ENCODE data around the gene DLG4.

Gene DLG4

DNA sequence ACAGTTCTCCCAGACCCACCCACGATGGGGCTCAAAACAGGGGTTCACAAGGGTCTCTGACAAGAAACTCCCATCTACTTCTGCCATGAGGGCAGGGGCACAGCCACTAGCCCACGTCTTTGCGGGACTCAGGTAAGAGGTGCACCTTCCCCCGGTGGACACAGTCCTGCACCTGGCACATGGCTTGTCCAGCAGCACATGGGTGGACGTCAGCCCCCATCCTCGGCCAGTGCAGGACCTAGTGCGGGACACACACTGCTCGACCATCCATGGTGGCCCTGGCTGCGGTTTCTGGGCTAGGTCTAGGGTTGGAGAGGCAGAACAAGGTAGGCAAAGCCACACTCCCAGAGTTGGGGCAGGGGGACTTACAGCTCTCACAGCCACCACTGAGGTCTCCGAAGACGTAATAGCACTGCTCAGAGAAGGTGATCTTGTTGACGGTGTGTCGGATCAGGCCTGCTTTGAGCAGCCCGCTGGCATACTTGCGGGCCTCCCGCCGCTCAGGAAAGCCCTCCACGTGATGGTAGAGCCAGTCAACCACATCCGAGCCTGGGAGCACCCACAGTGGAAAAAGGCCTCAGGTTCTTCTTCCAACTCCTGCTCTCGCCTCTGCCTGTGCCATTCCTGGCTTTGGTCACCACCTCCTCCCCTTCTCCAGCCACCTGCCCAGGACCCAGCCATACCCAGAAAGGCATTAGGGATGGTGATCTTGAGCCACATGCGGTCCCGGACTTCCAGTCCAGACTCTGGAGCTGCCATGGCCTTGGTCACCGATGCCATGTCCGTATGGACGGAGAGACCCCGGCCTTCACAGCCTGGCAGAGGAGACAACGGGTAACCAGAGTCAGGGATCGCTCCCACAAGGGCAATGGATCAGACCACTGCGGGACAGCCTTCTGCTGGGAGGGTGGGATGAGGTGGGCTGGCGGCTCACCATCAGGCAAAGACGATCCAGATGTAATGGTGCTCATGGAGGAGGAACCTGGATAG, 7.4 kb upstream of the DLG4 start:
- DNase-seq, result no peak

DNA sequence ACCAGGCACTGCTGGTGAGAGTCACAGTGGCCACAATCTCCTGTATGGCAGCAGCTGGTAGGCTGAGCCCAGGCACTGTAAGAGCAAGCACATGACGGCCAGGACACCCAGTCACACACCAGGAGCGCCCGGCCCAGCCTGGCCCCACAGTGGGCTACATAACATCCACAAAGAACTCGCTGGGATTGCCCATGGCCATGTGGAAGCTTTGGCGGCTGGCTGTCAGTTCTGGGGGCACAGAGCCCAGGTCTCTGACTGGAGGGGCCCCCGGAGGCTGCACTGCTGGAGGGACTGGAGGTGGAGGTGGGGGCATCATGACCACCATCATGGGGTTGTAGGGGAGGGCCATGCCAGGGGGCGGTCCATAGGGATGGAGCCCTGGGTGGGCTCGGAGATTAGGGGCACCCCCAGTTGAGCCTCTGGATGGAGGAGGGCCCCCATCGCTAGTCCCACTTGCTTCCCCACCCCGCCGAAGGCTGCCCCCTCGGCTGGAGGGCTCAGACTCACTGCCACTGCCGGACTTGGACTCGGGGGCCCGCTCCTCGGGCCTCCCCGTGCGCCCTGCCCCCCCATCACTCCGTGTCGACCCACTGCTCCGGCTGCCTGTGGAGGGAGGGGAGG, 6.2 kb upstream of the DLG4 start:
- DNase-seq, result no peak

DNA sequence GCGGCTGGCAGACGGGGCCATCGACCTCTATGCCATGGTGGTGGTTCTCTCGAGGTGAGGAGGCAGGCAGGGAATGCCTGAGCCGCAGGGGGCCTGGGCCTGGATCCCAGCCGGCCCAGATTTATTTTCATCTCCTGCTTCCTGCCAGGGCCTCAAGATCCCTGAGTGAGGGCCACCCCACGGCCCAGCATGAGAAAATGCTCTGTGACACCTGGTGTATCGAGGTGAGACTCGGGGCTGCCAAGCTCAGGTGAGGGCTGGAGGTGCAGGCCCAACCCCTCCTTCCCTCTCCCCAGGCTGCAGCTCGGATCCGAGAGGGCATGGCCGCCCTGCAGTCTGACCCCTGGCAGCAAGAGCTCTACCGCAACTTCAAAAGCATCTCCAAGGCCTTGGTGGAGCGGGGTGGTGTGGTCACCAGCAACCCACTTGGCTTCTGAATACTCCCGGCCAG, 5.0 kb upstream of the DLG4 start:
- no peak for DNase-seq

DNA sequence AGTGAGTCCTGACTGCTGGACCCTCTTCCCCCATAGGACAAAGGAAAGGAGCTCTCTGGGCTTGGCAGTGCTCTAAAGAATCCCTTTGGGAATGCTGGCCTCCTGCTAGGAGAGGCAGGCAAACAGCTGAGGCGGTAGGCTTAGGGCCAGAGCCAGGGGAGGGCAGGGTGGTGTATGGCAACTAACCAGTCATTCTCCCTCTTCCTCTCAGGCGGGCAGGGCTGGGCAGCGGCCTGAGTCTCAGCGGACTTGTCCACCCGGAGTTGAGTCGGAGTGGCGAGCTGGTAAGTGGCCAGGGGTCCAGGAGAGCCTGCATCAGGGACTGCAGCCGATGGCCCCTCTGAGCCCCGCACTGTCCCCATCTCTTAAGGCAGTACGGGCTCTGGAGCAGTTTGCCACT, 4.5 kb upstream of the DLG4 start:
- no peak for DNase-seq

DNA sequence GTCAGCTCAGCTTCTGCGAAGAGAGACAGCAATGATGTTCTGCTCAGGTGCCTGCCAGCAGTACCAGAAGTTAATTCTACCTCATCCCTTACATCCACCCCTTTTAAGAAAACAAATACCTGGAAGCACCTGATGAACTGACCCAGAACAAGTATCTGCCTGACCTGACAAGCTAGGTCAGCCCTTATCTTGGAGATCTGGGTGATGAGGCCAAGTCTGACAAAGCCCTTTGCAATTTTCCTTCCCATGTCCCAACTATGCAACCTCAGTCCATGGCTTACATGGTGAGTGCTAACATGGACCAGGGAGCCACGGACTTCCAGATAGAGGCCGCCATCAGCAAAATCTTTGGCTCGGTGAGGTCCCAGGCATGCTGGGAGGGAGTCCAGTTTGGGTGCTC, 3.7 kb upstream of the DLG4 start:
- no peak for DNase-seq

DNA sequence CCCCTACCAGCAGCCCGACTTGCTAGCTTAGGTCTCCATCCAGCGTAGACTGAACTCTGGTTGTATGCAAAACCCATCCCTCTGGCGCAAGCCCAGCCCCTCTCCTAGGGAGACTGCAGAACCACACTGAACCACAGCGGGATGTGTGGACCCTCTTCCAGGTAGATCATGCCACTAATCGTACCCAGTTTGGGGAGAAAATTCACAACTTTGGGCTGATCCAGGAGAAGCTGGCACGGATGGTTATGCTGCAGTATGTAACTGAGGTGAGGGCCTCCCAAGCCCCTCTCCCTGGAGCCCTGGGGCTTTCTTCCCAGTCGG, 3.3 kb upstream of the DLG4 start:
- no peak for DNase-seq

DNA sequence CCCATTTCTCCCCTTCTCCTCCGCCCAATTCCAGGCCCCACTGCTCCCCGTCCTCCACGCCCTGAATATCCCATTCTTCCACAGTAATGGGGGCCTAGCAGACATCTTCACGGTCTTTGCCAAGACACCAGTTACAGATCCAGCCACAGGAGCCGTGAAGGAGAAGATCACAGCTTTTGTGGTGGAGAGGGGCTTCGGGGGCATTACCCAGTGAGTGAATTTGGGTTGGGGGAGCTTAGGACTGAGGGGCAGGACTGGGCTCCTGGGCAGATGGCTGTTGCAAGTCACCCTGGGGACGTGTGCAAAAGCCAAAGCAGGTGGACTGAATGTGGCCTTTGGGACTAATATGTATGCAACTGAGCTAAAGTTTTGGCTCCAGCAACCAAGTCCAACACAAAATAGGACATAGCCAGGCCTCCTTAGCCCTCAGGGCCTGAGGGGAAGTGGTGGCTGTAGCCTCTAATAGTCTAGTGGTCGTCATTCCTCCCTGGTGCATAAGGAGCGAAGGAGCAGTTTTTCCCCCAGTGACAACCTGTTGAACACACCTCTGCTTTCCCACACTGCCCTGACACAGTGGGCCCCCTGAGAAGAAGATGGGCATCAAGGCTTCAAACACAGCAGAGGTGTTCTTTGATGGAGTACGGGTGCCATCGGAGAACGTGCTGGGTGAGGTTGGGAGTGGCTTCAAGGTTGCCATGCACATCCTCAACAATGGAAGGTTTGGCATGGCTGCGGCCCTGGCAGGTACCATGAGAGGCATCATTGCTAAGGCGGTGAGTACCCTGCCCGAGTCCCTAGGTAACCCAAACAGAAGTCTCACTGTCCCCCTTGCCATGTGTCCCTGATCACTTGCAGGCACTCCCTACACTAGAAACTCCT, 2.7 kb upstream of the DLG4 start:
- DNase-seq, result no peak

DNA sequence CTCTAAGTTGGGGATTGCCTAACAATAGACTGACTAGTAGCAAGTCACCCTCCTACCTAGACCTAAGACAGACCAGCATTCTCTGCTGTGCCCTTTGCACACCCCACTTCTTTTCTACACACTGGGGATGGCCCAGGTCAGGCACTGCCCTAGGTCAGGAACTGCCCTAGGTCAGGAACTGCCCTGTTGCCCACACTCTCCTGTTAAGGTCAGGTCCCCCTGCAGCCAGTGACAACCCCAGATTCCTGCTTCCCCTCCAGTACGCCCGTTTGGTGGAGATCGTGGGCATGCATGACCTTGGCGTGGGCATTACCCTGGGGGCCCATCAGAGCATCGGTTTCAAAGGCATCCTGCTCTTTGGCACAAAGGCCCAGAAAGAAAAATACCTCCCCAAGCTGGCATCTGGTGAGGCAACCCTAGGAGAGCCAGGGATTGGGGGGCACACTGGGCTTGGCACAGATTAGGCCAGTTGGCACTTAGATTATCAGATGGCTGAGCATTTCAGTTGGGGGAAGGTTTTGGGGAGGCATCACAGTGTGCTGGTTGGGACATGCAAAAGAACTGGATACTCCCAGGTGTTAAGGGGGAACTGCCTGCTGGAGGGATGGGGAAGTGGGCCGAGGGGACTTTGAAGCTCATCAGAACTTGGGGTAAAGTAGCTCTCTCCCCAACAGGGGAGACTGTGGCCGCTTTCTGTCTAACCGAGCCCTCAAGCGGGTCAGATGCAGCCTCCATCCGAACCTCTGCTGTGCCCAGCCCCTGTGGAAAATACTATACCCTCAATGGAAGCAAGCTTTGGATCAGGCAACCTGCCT, 1.8 kb upstream of the DLG4 start:
- no peak for DNase-seq

DNA sequence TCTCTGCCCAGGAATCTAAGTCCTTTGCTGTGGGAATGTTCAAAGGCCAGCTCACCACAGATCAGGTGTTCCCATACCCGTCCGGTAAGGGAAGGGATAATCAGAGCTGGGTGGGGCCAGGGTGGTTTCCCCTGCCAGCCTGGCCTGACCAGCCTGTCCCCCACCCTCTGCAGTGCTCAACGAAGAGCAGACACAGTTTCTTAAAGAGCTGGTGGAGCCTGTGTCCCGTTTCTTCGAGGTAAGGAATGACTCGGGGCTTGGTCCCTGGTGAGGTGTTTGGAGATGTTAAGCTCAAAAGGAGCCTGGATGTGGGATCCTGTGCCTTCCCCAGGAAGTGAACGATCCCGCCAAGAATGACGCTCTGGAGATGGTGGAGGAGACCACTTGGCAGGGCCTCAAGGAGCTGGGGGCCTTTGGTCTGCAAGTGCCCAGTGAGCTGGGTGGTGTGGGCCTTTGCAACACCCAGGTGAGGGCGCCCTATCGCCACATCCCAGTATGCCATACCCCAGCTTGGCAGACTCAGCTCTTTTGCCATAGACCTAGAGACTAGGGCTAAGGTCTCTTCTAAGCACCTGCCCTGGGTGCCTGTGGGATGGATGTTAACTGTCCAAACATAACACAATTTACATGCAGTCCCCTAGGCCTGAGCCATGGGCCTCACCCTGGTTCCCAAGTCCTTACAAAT, 1.1 kb upstream of the DLG4 start:
- DNase-seq, result peak; percentile 41 to 61

DNA sequence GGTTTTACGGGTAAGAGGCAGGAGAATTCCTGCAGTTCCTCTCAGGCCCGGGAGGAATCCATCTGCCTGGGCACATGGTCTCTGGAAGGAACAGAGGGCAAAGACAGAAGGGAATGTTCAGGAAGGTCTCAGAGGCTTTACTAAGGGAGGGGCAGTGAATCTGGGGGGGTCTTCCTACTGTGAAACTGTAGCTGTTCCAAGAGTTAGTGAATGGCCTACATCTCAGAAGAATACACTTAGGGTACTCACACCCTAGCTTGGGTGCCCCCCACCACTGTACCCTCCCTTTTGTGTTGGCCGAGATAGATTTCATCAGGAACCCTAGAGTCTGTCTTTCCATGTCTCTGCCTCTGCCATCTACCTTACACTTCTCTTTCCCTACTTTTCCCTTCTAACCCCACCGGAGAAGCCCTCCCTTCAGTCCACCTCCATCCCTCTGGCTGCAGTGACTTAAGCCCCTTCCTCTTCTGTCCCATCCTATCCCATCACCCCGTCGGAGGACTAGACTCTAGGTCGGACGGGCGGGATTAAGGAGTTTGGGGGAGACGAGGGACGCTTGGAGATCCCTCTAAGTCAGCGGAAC, 316 bp downstream of the DLG4 start:
- no peak for DNase-seq

DNA sequence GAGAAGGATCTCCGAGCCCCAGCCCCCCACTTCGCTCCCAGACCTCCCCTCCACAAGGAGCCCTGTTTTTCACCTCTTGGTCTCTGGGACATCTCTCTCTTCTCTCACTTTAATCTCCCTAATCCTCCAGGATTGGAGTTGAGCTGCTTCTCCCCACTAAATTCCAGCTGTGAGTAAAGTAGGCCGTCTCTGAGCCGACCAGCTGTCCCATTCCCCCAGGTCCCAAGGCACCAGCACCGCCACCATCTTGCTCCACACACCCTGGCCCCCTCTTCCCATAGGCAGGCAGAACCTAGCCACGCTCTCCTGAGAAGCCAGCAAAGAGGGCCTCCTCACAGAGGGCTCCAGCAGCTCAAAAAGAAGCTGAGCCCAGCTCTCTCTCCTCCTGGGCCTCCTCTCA, 878 bp downstream of the DLG4 start:
- DNase-seq, result no peak

DNA sequence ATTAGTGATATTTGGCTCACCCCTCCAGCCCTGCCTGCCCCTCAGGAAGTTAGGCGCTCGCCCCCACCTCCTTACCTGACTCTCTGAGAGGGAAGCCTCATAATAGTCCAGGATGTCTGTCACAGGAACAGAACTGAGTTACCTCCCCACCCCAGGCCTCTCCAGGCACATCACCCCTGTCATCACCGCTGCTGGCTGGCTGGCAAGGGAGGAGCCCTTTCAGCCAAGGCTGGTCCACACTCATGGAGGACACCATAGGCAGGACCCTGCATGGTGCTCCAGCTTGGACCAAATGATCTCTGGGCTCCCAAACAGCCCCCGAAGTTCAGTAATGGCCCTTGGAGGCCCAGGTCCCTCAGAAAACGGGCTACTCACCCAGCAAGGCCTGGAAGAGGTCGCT, 1.5 kb downstream of the DLG4 start:
- DNase-seq, result no peak

DNA sequence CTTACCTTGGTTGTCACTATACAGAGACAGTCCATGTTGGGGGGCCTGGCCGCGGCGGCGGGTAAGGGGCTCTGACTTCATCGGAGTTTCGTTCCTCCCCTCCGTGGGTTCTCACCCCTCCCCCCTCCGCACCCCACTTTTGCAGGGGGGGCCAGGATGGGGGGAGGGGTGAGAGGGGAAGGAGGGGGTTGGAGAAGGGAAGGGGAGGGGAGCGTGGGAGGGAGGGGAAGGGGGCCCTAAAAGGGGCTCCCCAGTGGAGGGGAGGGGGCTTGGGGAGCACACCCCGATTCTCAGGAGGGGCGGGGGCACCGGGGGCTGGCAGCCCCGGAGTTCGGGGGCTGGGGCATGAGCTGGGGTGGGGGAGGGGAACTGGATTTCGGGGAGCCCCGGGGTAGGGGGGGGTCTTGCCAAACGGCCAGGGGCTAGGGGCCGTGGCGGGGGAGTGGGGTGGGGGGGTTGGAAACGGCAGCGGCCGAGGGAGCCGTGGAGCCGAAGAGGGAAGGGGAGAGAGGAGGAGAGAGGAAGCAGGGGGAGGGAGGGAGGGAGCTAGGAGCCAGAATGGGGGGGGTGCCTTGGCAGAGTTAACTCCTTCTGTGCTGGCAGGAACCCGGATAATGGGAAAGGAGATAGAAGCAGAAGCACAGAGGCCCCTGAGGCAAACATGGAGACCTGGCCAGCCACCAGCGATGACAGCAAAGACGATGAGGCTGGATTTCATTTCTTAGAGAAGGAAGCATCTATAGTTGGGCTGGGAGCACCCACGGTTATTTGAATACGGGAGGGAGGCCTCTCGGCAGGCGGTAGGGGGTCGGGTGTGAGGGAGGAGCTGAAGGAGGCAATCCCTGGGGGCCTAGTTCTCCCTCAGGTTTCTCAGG, 2.3 kb downstream of the DLG4 start:
- no peak for DNase-seq

DNA sequence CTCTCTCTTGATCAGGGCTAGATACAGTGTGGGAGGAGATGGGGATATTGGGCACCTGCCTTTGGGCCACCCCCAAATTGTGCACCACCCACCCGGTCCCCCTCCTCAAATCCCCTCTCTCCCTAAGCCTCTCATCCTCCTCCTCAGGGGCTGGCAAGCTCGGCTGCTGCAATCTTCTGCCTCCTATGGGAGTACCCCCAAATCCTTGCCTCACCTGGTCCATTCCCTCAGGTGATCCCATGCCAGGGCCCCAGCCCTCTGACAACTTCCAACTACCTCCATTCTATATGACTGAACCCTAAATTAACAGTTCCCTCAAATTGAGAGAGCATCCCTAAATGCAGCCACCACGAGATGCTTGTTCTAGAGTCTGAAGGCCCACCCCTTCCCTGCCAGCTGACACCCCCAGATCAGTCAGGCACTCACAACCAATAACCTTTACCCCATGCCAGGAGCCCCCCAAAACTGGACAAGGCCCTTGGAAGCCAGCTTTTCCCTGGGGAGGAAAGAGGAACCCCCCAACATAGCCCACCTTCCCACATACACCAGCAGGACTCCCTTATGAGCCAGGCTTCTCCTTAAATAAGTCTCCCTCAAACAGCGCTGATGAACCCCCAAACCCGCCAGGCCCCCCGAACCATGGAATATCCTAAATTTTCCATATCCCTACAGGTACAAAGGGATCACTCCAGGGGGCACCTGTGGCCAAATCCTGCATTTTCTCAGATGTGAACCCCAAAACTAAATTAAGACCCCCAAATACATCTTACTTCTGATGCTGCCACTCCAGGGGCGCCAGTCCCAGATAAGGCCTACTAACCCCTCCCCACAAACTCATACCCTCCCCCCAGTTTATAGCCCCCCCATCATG, 3.2 kb downstream of the DLG4 start:
- no peak for DNase-seq

DNA sequence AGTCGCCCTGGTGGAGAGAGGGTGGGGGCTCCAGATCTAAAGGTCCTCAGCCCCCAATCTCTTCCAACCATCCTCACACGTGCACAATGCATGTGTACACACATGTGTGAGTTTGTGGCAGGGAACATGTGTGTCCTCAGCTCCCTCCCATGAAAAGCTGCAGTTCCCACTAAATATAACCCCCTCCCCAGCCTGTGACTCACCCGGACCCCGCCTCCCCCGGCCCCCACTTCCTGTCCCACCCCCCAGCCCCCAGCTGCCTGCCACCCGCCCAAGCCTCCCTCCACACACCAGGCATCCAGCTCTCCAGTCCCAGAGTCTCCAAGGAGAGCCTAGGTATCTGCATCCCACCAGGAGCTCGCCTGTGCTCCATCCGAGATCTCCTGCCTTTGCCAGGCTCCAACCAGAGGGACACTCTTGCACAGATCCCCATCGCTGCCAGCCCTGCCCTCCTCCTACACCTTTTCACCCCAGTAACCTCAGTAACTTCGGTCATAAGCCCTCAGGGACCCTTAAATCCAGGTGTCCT, 3.9 kb downstream of the DLG4 start:
- DNase-seq, result no peak

DNA sequence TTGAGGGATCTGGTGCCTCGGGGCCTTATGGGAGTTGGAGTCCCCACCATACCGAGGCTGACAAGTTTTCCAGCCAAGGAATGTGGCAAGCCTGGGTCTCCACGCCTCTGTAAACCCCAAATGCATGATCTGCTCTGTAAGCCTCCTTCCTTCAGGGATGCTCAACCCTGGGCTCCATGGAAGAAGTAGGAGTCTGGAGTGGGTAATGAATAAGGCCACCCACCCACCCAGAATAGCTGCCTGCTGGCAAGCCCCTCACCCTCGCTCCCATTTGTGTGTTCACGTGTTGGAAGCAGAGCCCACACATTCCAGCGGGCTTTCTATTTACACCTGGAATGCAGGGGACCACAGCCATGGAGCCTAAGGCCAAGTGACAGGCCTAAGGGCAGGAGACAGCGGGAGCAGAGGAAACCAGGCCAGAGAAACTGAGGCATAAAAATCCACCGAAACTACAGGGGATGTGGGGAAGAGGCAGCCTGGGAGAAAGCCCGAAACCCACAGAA, 4.4 kb downstream of the DLG4 start:
- no peak for DNase-seq

DNA sequence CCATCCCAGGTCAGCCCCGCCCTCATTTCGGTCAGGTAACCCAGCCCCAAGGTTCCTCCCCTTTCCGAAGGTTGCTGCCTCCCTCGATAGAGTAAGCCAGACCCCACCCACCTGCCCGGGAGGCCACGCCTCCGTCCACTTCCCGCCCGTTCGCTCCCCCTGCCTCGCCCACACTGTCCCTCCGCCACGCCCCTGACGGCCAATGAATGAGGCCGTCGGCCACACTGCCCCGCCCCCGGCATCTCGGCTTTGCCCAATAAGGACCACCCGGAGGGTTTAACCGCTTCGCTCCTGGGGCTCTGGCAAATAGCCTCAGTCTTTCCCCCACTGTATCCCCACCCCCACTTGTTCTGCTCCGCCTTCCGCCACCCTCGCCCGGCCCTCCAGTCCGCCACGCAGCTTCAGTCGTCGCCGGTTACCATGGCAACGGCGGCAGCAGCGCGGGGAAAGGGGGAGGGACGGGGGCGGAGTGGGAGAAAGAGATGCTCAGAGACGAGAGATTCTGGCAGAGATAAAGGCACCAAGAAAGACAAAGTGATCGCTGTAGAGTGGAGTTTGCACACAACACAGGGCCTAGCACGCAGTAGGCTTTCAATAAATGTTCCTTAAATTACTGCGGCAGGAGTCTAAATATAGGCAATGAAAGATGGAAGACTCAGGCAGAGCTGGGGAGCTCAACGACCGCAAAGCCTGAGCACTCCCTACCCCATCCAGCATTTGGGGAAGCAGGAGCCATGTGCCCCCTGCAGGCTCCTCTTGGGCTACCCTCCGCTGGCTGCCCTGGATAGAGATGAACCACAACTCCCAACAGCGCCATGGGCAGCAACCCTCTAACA, 5.1 kb downstream of the DLG4 start:
- DNase-seq, result peak; percentile 99

DNA sequence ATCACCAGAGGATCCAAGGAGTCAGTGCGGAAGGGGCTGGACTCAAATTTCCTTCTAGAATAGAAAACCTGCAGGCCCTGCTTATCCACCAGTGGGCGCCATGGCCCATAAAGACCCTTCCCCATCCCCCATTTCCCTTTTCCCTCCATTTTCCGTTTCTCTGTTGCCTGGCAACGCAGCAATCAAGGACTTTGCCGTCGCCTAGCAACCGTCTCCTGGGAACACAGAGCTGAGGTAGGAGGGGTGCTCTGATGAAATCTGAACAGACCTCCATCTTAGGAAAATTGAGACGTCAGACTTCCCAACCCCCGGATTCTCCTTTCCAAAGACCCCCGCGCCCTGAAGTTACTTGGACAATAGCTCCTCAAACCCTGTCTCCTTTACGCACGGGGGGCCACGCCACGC, 5.7 kb downstream of the DLG4 start:
- peak in 1 of 2 donors; percentile 57 for DNase-seq
